K562 (cell line): ENCODE data around the gene FAM120AOS. TPM values are rescaled to one million over a fixed set of nuclear protein-coding genes. Genes with fewer than 3 reads are reported as not detected.

ENCODE experiments used
- ARID3B ChIP-seq: fragments of 250-450 bp; sonication (Bioruptor Pico); IDR thresholded peaks from 2 replicates; pipeline ENCODE4 v1.4.0; 2020; ENCODE audit warnings: borderline replicate concordance
- CHD1 ChIP-seq: fragments of 200-600 bp; sonication (generic); IDR thresholded peaks from one replicate; pipeline ENCODE4 v1.6.1; 2012; ENCODE audit warnings: mild to moderate bottlenecking, moderate library complexity, low read length, inconsistent platforms
- CTCF ChIP-seq, 3 experiments: IDR thresholded peaks in 2 of 3; conservative IDR thresholded peaks in 1 of 3; 2 replicates each; pipeline ENCODE4 v1.5.1; 2011 to 2012; ENCODE audit warnings: low read length in 3 of 3, mild to moderate bottlenecking in 3 of 3, control low read depth in 2 of 3, improper control_type of control experiment in 1 of 3, inconsistent platforms in 1 of 3, low read depth in 1 of 3, mixed read lengths in 1 of 3, moderate library complexity in 1 of 3; ENCODE audit not compliant: insufficient read depth in 2 of 3
- E4F1 ChIP-seq: fragments of 250-450 bp; sonication (Bioruptor Pico); IDR thresholded peaks from 2 replicates; pipeline ENCODE4 v1.5.0; 2021; ENCODE audit warnings: mild to moderate bottlenecking, borderline replicate concordance
- HBP1 ChIP-seq: fragments of 450-650 bp; formaldehyde crosslinking; IDR thresholded peaks from 2 replicates; pipeline ENCODE4 v1.4.0; 2022; ENCODE audit warnings: missing genetic modification characterization
- ID3 ChIP-seq, 2 experiments: fragments of 250-450 bp in 1 of 2; fragments of 450-650 bp in 1 of 2; sonication (Bioruptor Pico) in 1 of 2; IDR thresholded peaks; 2 replicates each; pipeline versions ENCODE4 v1.6.1 to v1.8.0; 2016 to 2021; ENCODE audit warnings: mild to moderate bottlenecking in 2 of 2, moderate library complexity in 2 of 2, missing compliant biosample characterization in 1 of 2, missing genetic modification characterization in 1 of 2
- IFI16 ChIP-seq: fragments of 250-450 bp; sonication (Bioruptor Pico); IDR thresholded peaks from 2 replicates; pipeline ENCODE4 v2.1.2; 2022; ENCODE audit warnings: mild to moderate bottlenecking, inconsistent platforms
- L3MBTL2 ChIP-seq: fragments of 450-650 bp; IDR thresholded peaks from 2 replicates; pipeline ENCODE4 v1.6.1; 2016; ENCODE audit warnings: mild to moderate bottlenecking, moderate library complexity
- NFRKB ChIP-seq: fragments of 450-650 bp; IDR thresholded peaks from 2 replicates; pipeline ENCODE4 v1.6.1; 2016; ENCODE audit warnings: low read depth
- NR3C1 ChIP-seq: sonication (generic); formaldehyde crosslinking; IDR thresholded peaks from 2 replicates; pipeline ENCODE4 v1.8.1; 2022; ENCODE audit warnings: missing genetic modification reagents
- SMAD1 ChIP-seq: fragments of 150-350 bp; IDR thresholded peaks from 2 replicates; pipeline ENCODE4 v1.6.1; 2014; ENCODE audit warnings: low read length, low read depth; ENCODE audit not compliant: partially characterized antibody
- TBP ChIP-seq: optimal IDR thresholded peaks from 2 replicates; pipeline ENCODE3; 2011; ENCODE audit warnings: low read depth, low read length, improper control_type of control experiment
- YY1 ChIP-seq, 3 experiments: IDR thresholded peaks; 2 replicates each; pipeline ENCODE4 v1.6.1; 2011; ENCODE audit warnings: low read length in 2 of 3, mild to moderate bottlenecking in 2 of 3, moderate library complexity in 2 of 3, borderline replicate concordance in 1 of 3, control low read depth in 1 of 3, low read depth in 1 of 3; ENCODE audit not compliant: insufficient read depth in 3 of 3, insufficient replicate concordance in 2 of 3, control insufficient read depth in 1 of 3, insufficient read length in 1 of 3; ENCODE audit errors: extremely low read depth in 1 of 3
- ZKSCAN1 ChIP-seq: fragments of 150-350 bp; IDR thresholded peaks from 2 replicates; pipeline ENCODE4 v1.6.1; 2016; ENCODE audit warnings: low read depth, low read length
- ZNF239 ChIP-seq: fragments of 250-450 bp; sonication (Bioruptor Pico); IDR thresholded peaks from 2 replicates; pipeline ENCODE4 v1.4.0; 2020; ENCODE audit warnings: mild to moderate bottlenecking
- ZNF707 ChIP-seq: fragments of 250-450 bp; sonication (Bioruptor Pico); conservative IDR thresholded peaks from 2 replicates; pipeline ENCODE4 v1.8.0; 2022; ENCODE audit warnings: inconsistent platforms, mild to moderate bottlenecking, moderate library complexity
- polyA plus RNA-seq, 8 experiments: library from polyadenylated mRNA; depleted of rRNA in 4 of 8; stranded (reverse) in 5 of 8; unstranded in 3 of 8; fragments of >200 nt; fragmentation: Nextera tagmentation in 2 of 8; fragmentation: Illumina TruSeq in 1 of 8; extraction: Ambion mirVana in 2 of 8; extraction: Trizol in 1 of 8; gene quantifications; 2 replicates each; pipeline versions ENCODE4 v1.2.1 to v1.2.3, GENCODE V29; 2011 to 2014; ENCODE audit warnings: inconsistent platforms in 1 of 8, missing spikeins in 1 of 8
- total RNA-seq, 7 experiments: library from RNA; depleted of rRNA in 6 of 7; stranded (reverse); fragments of >200 nt in 6 of 7; fragmentation: Illumina TruSeq in 2 of 7; extraction: Trizol in 2 of 7; gene quantifications; 2 replicates each; pipeline versions ENCODE4 v1.2.1 to v1.2.3, GENCODE V29; 2011 to 2021; ENCODE audit warnings: low replicate concordance in 1 of 7

FAM120AOS gene
- total and polyA plus RNA-seq, 9 of the 15 experiments (the other 6 are each of a cell fraction or from before 2014, with no cell fraction given): 18.8 to 53.4 (median 41.4) TPM

- TF ChIP-seq E4F1 (no peak), CHD1 (no peak), HBP1 (0 out of 2 replicates have a peak, but pooled peaks have one; percentile 72), ZNF239 (CRISPR knock-in tag) (0 out of 2 replicates have a peak, but pooled peaks have one; percentile 25), CTCF (IDR thresholded peaks at IDR 0.05 in 2 of 3, conservative IDR thresholded peaks at IDR 0.05 in 1 of 3; ENCODE audit: insufficient read depth in 2 of 3, low read depth in 1 of 3, low read length in 3 of 3) (no peak), ZKSCAN1 (no peak), TBP (peak; percentile 42), ID3 (CRISPR knock-in tag; IDR thresholded peaks at IDR 0.05) (no peak), ID3 (tag; IDR thresholded peaks at IDR 0.05) (peak; percentile 83; the same call in 1 of the 2 replicates), L3MBTL2 (peak; percentile 60; the same call in 1 of the 2 replicates), NR3C1 (CRISPR knock-in tag) (no peak), NFRKB (no peak), SMAD1 (peak; percentile 93), ZNF707 (0 out of 2 replicates have a peak, but pooled peaks have one; percentile 28), ARID3B (CRISPR knock-in tag) (no peak), YY1 (IDR thresholded peaks at IDR 0.05; ENCODE audit: borderline replicate concordance in 1 of 3, control insufficient read depth in 1 of 3, extremely low read depth in 1 of 3, insufficient read depth in 3 of 3, insufficient read length in 1 of 3, insufficient replicate concordance in 2 of 3, low read depth in 1 of 3, low read length in 2 of 3) (peak in 2 of 3 experiments; percentile 34 to 51), IFI16 (no peak)
These were observed at the start of gene FAM120AOS (continued) for GRCh38 chr9:93453047-93453914.
